GOT3 (cell line): ENCODE data around the gene FABP7.

Experiments used
- DNase-seq: peaks from one replicate; lab custom pipeline; 2025; ENCODE audit warnings: mixed read lengths; lab: John Stamatoyannopoulos, UW

Gene FABP7

GRCh38 chr6:122758927-122759334 is 20.6 kb upstream of the FABP7 start:
- no peak for DNase-seq

- no peak for DNase-seq
Observed at GRCh38 chr6:122760330-122760729, 19.2 kb upstream of the FABP7 start.

GRCh38 chr6:122766256-122766655 is 13.3 kb upstream of the FABP7 start:
- no peak for DNase-seq

- no peak for DNase-seq
Observed at GRCh38 chr6:122770835-122771601, 8.5 kb upstream of the FABP7 start.

- DNase-seq = no peak
Observed at GRCh38 chr6:122772724-122773415, 6.6 kb upstream of the FABP7 start.

- no peak for DNase-seq
Observed at GRCh38 chr6:122775975-122776374, 3.5 kb upstream of the FABP7 start.

GRCh38 chr6:122778302-122778701 is 1.2 kb upstream of the FABP7 start:
- DNase-seq = no peak

GRCh38 chr6:122778985-122779661 is 393 bp upstream of the FABP7 start:
- no peak for DNase-seq

- DNase-seq = no peak
Observed at GRCh38 chr6:122780114-122780513, 598 bp downstream of the FABP7 start.

- no peak for DNase-seq
Observed at GRCh38 chr6:122781716-122782115, 2.2 kb downstream of the FABP7 start.

GRCh38 chr6:122783401-122783800 is 3.9 kb downstream of the FABP7 start:
- DNase-seq = no peak

GRCh38 chr6:122785891-122786290 is 6.4 kb downstream of the FABP7 start:
- DNase-seq = no peak

- no peak for DNase-seq
Observed at GRCh38 chr6:122787721-122788120, 8.2 kb downstream of the FABP7 start.

- DNase-seq = no peak
Observed at GRCh38 chr6:122788208-122788607, 8.7 kb downstream of the FABP7 start.

GRCh38 chr6:122788663-122789181 is 9.2 kb downstream of the FABP7 start:
- no peak for DNase-seq

GRCh38 chr6:122789182-122790027 is 9.9 kb downstream of the FABP7 start, which contains the start of gene SMPDL3A:
Gene SMPDL3A, plus strand, starts transcription at chr6:122789258. Its CDS starts 89 bp downstream, at chr6:122789347.
- DNase-seq = peak; percentile 24

- no peak for DNase-seq
Observed at GRCh38 chr6:122790028-122790422, 10.5 kb downstream of the FABP7 start.

- DNase-seq = no peak
Observed at GRCh38 chr6:122790423-122791309, 11.2 kb downstream of the FABP7 start.

GRCh38 chr6:122791310-122791679 is 11.8 kb downstream of the FABP7 start:
- DNase-seq = no peak

- no peak for DNase-seq
Observed at GRCh38 chr6:122792766-122793165, 13.2 kb downstream of the FABP7 start.

- no peak for DNase-seq
Observed at GRCh38 chr6:122797537-122797936, 18.0 kb downstream of the FABP7 start.
